Activated T-helper 1 cell treated with Interleukin-2 at 50 U/mL for 16 hours (primary cell): ENCODE data around the gene ID1.
"Not testable (repeated sequence)": the region's sequence is repeated elsewhere in the genome, so short reads cannot be mapped to it uniquely, and the experiment has no call there.

Experiments used
- DNase-seq: peaks from one replicate; pipeline ENCODE4 v3.0.0-alpha.2; 2020; ENCODE audit warnings: low read depth

ID1 gene

DNA sequence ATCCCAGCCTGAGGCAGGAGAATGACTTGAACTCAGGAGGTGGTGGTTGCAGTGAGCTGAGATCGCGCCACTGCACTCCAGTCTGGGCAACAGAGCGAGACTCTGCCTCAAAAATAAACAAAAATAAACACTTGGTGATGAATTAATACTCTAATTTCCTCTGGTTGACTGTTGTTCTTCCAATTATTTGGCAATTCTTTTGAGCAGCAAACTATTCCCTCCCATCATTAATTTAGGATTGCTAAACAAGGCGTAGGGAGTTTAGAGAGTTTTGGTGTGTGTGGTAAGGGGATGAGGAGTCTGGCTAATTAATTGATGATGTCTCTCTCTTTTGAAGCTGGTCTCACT is 2.7 kb upstream of the ID1 start:
- DNase-seq = no peak

DNA sequence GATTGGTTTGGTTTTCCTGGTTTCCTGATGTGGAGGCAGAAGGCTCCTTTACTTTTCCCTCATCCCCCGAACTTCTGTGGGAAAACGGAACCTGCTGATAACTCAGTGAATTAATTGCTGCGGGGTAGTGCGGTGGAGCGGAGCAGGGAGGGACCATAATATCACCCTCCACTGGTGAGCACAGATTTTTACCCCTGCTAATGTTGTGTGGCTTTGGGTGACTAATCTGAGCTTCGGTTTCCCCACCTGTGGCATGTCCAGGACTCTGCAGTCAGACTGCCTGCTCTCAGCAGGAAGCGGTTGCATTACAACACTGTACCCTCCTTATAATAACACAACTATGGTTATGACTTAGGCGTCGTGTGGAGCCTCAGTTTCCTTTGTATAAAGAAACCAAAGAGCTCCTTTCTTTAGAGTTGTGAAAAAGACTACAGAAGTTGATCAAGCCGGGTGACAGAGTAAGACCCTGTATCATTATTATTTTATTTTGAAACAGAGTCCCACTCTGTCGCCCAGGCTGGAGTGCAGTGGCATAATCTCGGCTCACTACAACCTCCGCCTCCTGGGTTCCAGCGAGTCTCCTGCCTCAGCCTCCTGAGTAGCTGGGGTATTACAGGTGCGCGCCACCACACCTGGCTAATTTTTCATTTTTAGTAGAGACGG is 2.2 kb upstream of the ID1 start:
- no peak for DNase-seq

DNA sequence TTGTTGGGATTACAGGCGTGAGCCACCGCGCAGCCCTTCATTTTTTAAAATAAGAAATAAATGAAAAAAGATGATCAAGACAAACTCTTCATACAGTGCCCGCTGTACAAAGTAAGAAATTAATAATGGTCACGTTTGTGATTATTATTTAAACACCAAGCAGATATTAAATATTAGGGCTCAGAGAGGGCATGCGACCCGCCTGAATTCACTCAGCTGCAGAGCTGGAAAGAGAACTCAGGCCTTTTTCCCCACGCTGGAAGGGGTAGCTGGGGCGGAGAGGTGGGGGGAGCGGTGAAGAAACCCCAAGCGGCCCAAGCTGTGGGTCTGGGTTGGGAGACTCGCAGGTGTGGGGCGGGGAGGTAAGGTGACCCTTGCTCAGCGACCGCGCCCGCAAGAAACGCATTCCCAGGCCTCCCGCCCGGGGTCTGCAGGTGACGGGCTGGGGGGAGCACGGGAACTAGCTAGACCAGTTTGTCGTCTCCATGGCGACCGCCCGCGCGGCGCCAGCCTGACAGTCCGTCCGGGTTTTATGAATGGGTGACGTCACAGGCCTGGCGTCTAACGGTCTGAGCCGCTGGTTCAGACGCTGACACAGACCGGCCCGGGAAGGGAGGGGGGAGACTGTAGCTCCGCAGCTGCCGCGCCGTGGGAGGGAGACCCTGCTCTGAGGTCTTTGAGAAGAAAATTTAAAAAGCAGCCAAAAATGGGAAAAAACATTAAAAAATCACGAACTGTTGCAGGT is 1.1 kb upstream of the ID1 start:
- DNase-seq = peak; percentile 67

DNA sequence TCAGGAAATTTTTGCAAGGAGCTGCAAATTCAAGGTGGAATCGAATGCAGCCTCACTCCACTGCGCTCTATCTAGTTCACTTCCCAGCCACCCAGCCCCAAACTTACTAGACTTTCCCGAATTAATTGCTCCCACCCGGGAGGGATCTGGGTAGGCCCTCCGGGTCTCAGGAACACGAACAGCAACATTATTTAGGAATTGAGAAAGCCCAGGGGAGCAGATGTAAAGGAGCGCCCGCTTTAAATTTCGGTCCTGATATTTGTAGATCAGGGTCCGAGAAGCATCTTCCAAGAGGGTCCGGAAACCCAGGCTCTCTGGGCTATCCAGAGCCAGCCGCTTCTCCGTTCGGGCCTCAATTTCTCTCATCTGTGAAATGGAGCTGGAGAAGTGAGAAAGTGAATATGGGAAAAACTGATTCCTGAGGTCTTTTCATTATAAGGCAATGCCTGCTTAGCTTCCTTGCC is 490 bp upstream of the ID1 start:
- no peak for DNase-seq

DNA sequence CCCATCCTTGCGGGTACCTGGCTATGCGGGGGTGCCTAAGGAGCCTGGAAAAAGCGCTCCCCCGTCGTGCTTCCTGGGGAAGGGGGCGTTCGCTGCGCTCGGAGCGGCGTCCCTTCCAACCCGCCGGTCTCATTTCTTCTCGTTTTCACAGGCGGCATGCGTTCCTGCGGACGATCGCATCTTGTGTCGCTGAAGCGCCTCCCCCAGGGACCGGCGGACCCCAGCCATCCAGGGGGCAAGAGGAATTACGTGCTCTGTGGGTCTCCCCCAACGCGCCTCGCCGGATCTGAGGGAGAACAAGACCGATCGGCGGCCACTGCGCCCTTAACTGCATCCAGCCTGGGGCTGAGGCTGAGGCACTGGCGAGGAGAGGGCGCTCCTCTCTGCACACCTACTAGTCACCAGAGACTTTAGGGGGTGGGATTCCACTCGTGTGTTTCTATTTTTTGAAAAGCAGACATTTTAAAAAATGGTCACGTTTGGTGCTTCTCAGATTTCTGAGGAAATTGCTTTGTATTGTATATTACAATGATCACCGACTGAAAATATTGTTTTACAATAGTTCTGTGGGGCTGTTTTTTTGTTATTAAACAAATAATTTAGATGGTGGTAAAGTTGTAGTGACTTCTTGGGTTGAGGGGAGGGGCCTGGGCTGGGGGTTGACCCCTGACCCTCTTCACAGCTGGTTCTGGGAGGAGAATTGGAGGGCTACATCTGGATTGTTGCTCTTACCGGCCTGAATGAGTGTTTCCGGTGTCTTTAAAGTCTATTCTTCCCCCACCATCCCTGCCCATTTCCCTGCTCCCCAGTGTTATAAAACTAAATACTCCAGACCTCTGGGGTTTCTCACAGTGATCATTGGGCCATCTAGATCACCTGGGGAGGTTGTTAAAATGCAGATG is 1.1 kb downstream of the ID1 start:
- no peak for DNase-seq

DNA sequence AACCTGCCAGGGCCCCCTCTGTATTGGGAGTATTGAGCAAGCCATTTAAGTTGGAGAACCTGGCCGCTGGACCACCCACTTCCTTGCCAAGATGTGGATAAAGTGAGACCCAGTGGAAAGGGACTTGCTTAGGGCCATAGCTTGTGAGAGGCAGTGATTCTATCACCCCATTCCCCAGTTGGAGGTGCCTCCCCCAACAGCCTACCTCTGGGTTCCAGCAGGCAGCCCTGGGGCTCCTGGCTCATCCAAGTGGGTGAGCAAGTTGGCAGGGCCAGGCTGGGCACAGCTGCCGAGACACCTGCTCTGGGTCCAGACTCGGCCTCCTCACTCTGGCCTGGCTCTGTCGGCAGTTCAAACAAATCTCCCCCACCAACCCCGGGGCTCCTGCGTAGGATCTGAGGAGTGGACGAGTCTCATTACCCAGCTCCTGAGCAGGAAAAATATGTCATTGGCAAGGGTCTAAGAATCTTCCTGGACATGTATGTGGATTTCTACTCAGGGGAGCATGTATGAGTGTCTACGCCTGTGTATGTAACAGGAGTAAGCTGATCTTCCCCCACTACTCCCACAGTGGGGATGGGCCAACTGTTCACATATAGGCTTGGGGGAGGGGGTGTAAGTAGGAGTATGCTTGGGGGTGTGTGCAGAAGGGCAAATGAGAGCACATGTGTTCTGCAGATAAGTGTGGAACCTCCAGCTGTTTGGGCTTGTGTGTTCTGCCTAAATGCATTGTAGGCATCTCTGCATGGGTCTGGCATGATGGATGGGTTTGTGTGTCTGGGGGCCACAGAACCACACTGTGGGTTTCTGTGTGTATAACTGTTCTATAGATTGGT is 1.9 kb downstream of the ID1 start:
- no peak for DNase-seq

DNA sequence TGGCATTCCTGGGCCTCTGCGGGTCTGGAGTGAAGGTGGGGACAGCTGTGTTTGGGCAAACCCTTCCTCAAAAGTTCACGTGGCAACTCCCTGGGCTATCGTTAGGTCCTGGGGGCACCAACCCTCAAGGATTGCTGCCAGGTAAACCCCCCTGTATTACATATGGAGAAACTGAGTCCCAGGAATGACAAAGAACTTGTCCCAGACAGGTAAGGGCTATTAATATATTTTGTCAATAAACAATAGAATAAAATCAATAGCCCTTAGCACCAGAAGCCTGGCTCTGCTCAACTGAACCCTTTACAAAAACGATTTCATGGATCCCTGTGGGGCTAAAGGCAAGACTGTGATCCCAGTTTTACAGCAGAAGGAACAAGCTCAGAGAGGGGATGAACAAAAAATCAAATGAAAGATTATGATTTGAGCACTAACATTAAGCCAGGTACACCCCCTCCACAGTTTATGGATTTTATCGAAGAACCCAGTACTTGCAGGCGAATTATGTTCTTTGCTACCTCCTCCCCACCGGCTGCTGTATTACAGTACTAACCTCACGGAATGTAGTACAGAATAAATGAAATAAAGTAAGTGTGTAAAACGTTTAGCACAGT is 2.7 kb downstream of the ID1 start:
- no peak for DNase-seq

DNA sequence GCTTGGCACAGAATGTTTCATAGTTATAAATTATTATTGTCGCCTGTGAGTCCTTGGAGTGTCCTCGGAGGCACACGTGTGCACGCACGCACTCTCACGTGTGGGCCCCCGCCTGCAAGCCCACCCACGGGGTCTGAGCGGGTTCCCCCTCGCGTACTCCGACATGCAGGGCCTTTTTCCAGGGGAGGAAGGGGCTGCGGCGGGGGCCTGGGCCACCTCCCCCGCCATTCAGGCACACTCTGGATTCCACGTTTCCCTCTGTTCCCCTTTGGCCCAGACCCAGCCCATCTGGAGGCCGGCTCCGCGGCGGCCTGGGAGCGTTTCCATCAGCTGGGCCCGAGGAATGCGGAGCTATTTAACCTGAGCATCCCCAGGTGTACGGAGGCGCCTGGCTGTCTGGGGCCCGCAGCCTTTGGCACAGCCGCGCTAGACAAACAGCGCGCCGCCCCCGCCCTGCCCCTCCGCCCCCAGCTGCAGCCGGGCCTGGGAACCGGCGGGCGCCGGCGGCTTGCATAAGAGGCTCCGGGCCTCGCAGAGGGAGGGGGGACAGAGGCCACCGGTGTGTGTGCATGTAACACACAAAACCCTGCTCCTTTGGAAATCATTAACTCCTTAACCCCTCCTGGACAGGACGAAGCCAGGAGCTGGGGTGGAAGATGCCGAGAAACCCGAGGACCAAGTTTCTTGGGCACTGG is 3.3 kb downstream of the ID1 start:
- DNase-seq = no peak

DNA sequence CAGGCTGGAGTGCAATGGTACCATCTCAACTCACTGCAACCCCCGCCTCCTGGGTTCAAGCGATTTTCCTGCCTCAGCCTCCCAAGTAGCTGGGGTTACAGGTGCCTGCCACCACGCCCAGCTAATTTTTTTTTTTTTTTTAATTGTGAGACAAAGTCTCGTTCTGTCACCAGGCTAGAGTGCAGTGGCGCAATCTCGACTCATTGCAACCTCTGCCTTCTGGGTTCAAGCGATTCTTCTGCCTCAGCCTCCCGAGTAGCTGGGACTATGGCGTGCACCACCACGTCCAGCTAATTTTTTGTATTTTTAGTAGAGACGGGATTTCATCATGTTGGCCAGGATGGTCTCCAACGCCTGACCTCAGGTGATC is 7.2 kb downstream of the ID1 start:
- DNase-seq = not testable (repeated sequence)

DNA sequence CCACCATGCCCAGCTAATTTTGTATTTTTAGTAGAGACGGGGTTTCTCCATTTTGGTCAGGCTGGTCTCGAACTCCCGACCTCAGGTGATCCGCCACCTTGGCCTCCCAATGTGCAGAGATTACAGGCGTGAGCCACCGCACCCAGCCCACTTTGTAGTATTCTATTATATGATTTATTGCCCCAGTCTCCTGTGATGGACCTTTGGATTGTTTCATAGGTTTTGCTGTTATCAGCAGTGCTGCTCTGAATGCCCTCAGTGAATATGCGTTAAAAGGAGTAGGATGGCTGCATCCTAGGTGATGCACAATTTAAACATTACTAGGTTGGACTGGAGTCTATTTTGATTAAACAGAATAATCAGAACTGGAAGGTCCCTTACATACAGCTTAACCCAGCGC is 10.3 kb downstream of the ID1 start:
- no peak for DNase-seq

DNA sequence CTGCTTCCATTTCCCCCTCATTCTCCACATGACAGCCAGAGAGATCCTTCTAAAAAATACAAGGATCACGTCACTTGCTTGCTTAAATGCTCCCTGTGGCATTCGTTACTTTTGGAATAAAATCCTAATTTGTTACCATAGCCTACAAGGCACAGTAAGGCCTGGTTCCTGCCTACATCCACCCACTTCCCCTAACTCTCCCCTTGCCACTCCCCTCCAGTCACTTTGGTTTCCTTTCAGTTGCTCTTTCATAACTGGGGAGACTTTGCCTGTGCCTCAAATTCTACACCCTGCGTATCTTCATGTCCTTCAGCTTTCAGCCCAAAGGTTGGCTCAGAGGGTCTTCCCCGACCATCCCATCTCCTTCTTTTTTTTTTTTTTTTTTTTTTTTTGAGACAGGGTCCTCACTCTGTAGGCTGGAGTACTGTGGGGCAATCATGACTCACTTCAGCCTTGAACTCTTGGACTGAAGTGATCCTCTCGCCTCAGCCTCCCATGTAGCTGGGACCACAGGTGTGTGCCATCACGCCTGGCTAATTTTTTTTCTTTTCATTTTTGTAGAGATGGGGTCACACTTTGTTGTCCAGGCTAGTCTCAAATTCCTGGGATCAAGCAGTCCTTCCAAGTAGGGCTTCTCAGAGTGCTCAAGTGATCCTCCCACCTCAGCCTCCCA is 12.5 kb downstream of the ID1 start:
- DNase-seq = no peak

DNA sequence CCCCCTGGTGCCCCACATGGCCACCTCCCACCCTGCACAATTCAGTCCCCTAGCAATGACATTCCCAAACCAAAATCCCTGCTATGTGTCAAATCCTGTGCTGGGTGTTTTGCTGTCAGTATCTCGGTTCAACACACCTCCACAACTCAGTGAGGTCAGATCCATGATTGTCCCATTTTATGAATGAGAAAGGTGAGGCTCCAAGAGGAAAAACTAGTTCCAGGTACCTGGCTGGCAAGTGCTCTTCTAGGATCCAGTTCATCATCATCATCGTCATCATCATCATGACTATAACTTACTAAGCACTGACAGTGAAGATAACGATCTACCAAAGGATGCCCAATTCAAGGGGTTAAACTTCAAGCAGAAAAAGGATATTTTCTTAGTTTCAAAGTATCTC is 15.2 kb downstream of the ID1 start:
- DNase-seq = no peak

DNA sequence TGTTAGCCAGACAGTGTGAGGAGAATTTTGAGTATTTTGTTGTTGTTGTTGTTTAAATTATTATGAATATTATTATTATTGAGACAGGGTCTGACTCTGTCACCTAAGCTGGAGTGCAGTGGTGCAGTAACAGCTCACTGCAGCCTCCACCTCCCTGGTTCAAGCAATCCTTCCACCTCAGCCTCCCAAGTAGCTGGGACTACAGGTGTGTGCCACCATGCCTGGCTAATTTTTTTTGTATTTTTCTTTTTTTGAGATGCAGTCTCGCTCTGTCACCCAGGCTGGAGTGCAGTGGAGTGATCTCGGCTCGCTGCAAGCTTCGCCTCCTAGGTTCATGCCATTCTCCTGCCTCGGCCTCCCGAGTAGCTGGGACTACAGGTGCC is 18.0 kb downstream of the ID1 start:
- DNase-seq = not testable (repeated sequence)

DNA sequence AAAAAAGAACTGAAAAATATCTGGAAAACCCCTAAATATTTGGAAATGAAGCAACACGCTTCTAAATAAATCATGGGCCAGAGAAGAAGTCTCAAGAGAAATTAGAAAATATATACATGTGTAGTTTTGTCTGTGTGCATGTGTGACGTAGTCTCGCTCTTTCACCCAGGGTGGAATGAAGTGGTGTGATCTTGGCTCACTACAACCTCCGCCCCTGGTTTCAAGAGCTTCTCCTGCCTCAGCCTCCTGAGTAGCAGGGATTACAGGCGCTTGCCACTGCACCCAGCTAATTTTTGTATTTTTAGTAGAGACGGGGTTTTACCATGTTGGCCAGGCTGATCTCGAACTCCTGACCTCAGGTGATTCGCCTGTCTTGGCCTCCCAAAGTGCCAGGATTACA is 21.4 kb downstream of the ID1 start:
- DNase-seq = not testable (repeated sequence)

DNA sequence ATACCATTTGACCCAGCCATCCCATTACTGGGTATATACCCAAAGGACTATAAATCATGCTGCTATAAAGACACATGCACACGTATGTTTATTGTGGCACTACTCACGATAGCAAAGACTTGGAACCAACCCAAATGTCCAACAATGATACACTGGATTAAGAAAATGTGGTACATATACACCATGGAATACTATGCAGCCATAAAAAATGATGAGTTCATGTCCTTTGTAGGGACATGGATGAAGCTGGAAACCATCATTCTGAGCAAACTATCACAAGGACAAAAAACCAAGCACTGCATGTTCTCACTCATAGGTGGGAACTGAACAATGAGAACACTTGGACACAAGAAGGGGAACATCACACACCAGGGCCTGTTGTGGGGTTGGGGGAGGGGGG is 23.0 kb downstream of the ID1 start:
- not testable (repeated sequence) for DNase-seq

DNA sequence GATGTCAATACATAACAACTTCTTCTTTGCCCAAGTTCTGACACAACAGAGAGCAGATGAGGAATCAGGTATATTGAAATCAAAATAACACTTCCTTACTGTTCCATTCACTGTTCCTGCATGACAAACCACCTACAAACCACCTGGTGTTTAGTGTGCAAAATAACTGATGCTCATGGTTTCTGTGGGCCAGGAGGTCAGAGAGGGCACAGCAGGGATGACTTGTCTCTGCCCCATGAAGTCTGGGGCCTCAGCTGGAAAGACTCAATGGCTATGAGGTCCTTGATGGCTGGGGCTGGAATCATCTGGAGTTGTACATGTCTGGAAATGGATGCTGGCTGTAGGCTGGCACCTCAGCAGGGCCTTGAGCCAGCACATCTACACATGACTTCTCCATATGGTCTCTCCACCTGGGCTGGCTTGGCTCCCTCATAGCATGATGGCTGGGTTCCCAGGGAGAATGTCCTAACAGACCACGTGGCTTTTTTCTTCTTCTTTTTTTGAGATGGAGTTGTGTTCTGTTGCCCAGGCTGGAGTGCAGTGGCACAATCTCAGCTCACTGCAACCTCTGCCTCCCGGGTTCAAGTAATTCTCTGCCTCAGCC is 25.2 kb downstream of the ID1 start:
- DNase-seq = no peak

DNA sequence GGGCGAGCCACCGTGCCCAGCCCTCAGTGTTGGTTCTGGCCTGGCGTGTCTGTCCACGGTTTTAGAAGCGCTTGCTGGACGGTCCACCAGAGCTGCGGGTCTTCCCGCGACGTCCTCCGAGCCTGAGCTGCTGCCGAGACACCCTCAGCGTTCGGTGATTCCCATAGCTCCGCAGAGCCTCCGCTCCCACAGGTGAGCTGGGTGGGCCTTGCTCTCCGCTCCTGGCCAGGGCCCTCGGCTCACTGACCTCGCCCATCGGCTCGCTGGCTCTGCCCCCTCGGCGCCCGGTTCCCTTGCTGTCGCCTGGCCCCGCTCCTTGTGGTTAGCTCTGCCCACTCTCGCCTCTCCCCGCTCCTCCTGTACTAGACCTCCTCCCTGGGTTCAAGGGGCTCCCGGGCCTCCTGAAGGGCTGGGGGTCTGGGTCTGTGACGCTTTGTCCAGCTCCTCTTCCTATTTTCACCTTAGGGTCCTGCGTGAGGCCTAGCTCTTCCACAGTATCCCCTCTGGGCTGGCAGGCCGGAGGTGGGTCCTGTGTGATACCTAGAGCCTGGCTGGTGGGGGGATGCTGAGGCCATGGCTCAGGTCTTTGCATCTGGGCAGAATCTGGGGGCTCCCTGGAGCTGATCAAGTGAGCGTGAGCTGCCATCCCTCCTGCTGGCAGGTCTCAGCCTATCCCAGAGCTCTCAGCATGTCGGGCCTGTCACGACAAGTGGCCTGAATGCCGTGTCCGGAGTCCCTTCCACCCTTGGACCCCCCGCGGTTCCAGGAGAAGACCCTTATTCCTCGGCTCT is 27.7 kb downstream of the ID1 start:
- no peak for DNase-seq

DNA sequence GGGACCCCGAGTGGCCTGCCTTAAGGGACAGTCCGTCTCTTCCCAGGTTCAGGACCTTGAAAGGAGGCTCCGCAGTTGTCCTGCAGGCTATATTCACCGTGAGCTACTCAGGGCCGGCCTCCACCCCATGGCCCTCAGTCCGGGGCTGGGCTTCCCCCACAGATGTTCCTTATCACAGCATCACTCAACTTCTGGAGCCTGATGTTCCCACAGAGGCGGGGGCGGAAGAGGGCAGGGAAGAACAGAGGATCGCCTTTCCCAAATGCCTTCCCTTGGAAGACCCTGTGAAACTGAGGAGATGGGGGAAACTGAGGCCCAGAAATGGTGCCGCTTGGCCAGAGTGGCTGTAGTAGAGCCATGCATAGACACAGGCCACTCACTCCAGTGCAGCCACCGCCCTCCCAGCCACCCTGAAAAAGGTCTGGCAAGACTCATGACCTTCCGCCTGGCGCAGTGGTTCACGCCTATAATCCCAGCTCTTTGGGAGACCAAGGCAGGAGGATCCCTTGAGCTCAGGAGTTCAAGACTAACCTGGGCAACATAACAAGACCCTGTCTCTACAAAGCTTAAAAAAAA is 28.3 kb downstream of the ID1 start:
- no peak for DNase-seq

DNA sequence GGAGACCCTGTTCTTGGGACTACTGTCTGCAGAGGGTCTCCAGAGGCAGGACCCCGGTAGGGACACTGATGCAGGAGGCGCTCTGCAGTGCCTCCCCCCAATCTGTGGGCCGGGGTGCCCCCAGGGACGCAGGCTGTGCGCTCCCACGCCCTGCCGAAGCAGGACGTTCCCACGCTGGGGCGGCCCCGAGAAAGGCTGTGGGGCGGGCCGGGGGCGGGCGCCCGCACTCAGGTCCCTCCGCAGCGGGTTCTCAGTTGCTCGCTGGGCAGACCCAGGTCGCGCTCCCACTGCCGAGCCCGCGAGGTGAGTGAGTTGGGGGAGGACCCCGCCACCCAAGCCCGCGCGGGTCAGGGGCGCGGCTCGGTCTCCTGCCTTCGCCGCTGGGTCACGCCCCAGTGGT is 32.6 kb downstream of the ID1 start, which contains the start of gene COX4I2:
Gene COX4I2 (plus strand): TSS at position 253 of the 400 bp plus-strand sequence. CDS start 1,106 bp downstream, outside the sequence.
- no peak for DNase-seq
